Jurkat, Clone E6-1 (cell line): ENCODE measurements around the gene SLC22A9.
"Not testable (repeated sequence)": the region's sequence is repeated elsewhere in the genome, so short reads cannot be mapped to it uniquely, and the experiment has no call there.

ENCODE experiments used
- DNase-seq: peaks from one replicate; pipeline ENCODE4 v3.0.0-alpha.2; 2011; ENCODE audit warnings: low read depth, low spot score
- H3K4me3 ChIP-seq: 2 replicates; pipeline ENCODE4 v1.5.1; 2011; ENCODE audit warnings: mild to moderate bottlenecking, low read length, control low read depth, moderate library complexity

The SLC22A9 gene

GRCh38 chr11:63435831-63436230, 66.2 kb downstream of the SLC22A9 start:
- not testable (repeated sequence) for H3K4me3 ChIP-seq, DNase-seq

- H3K4me3 ChIP-seq, result no peak overlapping the region
- DNase-seq, result no peak
These were observed 74.1 kb downstream of the SLC22A9 start for GRCh38 chr11:63443714-63444113.

GRCh38 chr11:63444160-63444559, 74.6 kb downstream of the SLC22A9 start:
- H3K4me3 ChIP-seq, result no peak overlapping the region
- DNase-seq, result no peak

- no peak overlapping the region for H3K4me3 ChIP-seq
- DNase-seq, result no peak
These were observed 75.5 kb downstream of the SLC22A9 start for GRCh38 chr11:63445118-63445517.

- no peak overlapping the region for H3K4me3 ChIP-seq
- no peak for DNase-seq
These were observed 76.1 kb downstream of the SLC22A9 start for GRCh38 chr11:63445720-63446119.

GRCh38 chr11:63448646-63449045, 79.1 kb downstream of the SLC22A9 start:
- H3K4me3 ChIP-seq, result no peak overlapping the region
- DNase-seq, result no peak

GRCh38 chr11:63459586-63459985, 90.0 kb downstream of the SLC22A9 start:
- H3K4me3 ChIP-seq, result no peak overlapping the region
- no peak for DNase-seq
